HG03095 (cell line): ENCODE results near the gene MAML3.

Source experiments
- ATAC-seq: cut with Tn5 transposase; IDR thresholded peaks from one replicate; pipeline ENCODE4 v1.9.1; 2021; ENCODE audit warnings: moderate library complexity; ENCODE audit not compliant: unreplicated experiment

The MAML3 gene

DNA sequence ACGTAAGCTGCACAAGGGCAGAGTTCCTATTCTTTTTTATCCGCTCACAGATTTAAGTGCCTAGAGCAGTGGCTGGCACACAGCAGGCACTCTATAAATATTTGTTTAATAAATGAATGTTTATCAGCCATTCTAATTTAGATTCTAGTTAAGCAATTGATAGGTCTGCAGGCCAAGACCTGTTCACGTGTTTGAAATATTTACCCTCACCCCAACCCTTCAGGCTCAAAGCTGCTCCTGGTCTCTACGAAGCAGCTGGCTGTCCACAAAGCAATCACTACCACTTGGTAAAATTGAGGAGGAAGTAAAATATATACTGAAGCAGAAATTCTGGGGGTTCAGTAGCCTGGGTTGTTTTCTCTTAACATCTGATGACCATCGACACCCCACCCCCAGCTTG lies 330.2 kb downstream of the MAML3 start:
- no peak for ATAC-seq

DNA sequence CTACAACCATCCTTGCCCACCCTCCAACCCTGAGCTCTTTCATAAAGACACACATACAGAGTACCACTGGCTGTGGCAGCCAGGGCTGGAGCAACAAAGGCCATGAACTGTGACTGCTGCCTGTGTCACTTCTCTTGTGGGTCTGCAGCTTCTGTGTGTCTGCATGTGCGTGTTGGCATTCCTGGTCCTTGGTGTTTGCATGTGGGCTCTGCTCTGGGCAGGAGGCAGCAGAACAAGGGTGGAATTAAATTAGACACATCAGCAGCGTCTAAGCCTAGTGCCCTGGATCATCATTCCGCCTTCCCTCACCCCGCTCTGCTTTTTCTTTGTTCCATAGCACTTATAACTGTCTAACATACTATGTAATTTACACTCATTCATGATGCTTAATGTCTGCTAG lies 330.6 kb downstream of the MAML3 start:
- no peak for ATAC-seq

- no peak for ATAC-seq
These were observed 331.6 kb downstream of the MAML3 start for GRCh38 chr4:139822391-139822790.

DNA sequence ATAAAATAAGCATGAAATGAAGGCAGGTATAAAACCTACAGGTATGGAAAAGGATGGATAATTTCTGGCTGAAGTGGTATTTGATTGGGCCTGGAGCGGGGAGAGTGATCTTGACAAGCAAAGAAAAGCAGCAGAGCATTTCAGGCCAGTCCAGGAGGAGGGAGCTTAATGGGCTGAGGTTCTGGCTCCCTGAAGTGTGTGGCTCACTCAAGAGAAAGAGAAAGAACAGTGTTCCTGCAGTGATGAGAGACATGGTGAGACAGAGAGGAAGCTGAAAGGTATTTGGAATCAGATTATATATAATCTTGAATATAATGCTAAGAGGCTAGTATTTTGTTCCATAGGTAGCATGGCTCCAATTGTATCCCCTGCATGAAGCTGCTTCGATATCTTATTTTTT lies 334.9 kb downstream of the MAML3 start:
- no peak for ATAC-seq

- no peak for ATAC-seq
These were observed 336.1 kb downstream of the MAML3 start for GRCh38 chr4:139817657-139818452.

GRCh38 chr4:139816856-139817255 lies 337.1 kb downstream of the MAML3 start:
- ATAC-seq: no peak

- no peak for ATAC-seq
These were observed 338.0 kb downstream of the MAML3 start for GRCh38 chr4:139815778-139816601.

DNA sequence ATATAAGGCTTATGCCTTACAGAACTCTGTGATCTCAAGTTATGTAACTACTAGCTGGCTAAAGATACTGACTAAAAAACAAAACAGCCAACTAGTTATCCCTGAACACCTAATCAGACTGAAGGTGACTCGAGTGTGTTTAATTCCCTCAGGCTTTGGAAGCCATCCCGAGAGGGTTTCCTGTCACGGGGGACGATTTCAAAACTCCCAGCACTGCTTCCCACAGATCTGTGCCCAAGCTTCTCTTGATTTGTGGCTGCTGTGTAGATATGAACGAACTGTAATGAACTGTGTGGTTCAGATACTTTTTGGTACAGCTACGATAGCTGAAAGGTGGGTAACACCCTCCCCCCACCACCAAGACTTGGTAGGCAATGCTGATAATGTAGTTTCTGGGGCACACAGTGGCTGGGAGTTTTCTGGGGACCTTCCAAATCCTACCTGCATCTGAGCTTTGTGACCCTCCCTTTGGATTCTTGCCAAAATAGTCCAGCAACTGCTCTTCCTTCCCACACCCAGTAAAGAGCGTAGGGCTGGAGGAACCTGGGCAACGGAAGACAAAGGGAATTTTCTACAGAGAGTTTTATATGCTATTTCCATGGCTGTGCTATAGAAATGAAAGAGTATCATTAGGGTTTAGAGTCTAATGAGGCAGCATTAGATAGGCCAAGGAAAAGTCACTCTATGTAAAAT lies 339.5 kb downstream of the MAML3 start:
- no peak for ATAC-seq

DNA sequence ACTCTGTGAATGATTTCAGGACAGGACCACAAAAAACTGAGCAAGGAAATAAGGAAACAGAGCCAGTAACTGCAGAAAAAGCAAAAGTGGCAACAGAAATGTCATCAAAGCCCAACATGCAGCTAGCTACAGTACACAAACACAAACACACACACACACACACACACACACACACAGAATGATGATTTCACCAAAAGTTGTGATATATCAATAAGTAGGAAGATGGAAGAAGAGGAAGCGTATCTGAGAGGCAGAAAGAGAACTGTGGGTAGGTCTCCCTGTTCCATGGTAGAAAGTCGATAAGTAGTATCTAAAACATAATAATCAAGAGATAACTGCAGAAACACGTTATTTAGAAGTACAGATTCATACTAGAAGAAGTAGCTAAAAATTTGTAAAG lies 340.1 kb downstream of the MAML3 start:
- no peak for ATAC-seq

- no peak for ATAC-seq
These were observed 343.3 kb downstream of the MAML3 start for GRCh38 chr4:139810710-139811109.

DNA sequence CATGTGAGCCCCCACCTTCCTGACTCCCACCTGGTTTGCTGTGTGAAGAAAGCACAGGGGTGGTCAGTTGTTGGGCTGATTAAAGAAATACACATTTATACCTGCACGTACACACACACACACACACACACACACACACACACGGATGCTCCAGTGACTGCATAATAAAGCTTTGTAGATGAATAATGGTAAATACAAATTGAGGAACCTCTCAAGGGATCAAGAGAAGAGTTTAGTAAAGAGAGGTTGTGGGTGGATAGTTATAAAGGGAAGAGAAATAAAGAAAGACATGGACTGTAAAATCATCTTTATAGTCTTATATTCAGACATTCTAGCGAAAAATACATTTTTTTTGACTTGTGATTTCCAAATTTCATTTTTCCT lies 344.2 kb downstream of the MAML3 start:
- no peak for ATAC-seq

DNA sequence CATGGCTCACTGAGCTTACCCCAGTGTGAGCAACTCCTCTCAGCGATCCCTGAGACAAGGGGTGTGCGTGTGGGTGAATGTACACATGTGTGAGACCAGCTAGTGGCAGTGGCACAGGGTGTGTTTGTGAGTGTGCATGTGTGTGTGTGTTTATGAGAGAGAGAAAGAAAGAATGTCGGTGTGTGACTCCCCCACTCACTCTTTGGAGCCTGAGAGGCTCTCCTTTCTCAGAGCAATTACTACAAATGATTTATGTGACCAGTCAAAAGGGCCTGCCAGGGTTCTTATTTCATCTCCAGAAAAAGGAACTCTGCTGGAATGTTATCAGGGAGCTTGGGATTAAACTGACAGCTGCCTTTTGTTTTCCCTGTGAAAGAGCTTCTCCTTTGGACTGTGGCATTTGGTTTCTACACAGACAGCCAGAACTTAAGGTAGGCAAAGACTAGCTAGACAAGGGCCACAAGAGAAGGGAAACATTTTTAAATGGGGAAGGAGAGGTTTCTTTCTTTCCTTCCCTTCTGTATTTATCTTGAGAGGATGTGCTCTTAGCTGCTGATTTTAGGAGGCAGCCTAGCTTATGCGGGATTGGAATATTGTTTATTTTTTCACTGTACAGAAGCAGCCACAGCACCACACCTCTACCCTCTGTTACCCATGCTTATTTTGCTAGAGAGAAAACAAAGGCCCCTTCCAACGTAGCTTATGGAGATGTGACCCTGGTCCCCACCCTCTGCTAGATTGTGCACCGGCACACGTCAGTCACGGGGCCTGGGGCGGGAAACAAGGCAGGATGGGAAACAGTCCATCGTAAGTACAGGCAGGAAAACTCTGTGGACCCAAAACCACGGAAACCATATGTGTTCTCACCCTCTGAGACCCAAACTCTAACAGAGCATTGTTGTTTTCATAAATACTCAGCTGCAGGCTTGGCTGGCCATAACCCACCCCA lies 344.9 kb downstream of the MAML3 start:
- no peak for ATAC-seq

- ATAC-seq: no peak
These were observed 345.6 kb downstream of the MAML3 start for GRCh38 chr4:139808381-139808807.

GRCh38 chr4:139807483-139807882 lies 346.5 kb downstream of the MAML3 start:
- no peak for ATAC-seq

- no peak for ATAC-seq
These were observed 347.1 kb downstream of the MAML3 start for GRCh38 chr4:139806929-139807328.

DNA sequence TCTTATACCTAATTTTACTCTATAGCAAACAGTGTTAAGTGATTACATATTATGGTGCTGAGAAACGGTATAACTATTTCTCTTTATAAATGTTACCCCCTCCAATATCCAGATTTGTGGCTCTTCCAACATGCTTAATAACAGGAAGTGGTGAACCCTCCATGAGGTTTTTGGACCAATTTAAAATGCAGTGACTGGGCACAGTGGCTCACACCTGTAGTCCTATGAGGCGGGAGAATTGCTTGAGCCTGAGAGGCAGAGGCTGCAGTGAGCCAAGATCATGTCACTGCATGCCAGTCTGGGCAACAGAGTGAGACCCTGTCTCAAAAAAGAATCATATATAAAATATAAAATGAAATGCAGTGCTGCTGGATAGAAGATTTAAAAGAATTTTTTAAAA lies 351.1 kb downstream of the MAML3 start:
- ATAC-seq: no peak

DNA sequence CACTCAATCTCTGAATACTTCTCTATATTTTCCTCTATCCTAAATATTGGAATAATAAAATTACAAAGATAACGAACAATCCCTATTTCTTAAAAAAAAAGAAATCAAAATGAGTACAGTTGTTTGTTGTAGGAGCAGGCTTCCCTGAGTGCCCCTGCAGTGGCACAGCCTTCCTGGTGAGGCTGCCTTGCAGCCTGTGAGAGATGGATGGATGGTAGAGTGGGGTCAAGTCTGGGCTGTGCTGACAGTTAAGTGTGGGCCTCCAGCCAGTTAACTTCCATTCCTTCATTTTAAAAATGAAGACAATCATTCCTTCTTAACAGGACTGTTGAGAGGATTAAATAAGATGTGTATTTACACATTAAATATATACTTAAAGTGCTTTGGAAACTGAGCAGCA lies 351.5 kb downstream of the MAML3 start:
- ATAC-seq: no peak

DNA sequence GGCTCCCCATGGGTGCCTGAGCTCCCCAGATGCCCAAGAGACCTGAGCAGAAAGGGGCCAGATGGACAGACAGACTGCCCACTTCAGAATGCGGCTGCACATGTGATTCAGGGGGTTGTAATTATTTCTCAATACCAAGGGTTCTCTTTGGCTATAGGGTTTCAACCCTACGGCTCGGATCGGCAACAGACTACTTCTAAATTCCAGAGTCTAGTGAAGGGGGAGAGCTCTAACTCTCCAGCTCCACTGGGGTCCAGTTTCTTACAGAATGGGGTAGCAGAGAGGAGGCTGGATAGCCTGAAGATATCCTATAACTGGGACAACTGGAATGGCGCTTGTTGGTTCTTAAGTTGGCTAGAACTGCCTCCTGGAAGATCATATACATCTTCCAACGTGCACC lies 352.1 kb downstream of the MAML3 start:
- ATAC-seq: no peak

DNA sequence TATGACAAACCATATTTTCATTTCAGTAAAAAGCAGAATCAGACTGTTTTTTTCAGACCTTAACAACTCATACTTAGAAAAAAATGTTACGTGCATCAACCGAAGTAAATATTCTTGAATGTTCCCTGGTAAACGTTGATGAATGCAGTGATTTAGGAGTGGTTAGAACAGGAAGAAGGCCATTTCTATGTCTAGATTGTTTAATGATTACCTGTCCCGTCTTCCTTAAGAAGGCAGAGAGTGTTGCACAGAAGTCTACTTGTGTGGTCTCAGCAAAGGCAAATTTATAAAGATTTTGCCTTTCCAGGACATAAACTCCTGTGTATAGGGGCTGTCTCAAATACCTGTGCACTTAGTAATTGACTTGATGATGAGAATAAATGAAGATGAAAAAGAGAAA lies 353.9 kb downstream of the MAML3 start:
- ATAC-seq: no peak

- no peak for ATAC-seq
These were observed 354.4 kb downstream of the MAML3 start for GRCh38 chr4:139799615-139800014.

DNA sequence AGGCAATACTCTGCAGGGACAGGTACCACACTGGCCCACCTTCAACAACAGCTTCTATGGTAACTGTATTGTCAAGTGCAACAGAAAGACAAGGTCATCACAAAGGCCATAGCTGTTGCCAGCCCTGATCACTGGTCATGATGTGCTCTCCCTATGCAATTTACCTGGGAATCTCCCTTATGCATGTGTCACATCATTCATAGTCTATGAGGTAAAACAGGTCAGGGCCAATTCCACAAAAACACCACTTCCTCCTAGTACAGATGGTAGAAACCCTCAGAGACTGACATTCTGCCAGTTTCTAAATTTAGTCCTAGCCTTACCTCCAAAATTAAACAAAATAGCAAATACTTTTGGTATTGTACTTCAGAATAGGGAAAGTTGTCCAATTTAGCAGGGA lies 355.5 kb downstream of the MAML3 start:
- ATAC-seq: no peak
